Activated CD4-positive, CD25-positive, alpha-beta regulatory T cell (primary cell): ENCODE data around the gene TCOF1.

Source experiments
- DNase-seq, 4 experiments: peaks; one replicate each; lab custom pipeline; 2025; lab: John Stamatoyannopoulos, UW

The TCOF1 gene

DNA sequence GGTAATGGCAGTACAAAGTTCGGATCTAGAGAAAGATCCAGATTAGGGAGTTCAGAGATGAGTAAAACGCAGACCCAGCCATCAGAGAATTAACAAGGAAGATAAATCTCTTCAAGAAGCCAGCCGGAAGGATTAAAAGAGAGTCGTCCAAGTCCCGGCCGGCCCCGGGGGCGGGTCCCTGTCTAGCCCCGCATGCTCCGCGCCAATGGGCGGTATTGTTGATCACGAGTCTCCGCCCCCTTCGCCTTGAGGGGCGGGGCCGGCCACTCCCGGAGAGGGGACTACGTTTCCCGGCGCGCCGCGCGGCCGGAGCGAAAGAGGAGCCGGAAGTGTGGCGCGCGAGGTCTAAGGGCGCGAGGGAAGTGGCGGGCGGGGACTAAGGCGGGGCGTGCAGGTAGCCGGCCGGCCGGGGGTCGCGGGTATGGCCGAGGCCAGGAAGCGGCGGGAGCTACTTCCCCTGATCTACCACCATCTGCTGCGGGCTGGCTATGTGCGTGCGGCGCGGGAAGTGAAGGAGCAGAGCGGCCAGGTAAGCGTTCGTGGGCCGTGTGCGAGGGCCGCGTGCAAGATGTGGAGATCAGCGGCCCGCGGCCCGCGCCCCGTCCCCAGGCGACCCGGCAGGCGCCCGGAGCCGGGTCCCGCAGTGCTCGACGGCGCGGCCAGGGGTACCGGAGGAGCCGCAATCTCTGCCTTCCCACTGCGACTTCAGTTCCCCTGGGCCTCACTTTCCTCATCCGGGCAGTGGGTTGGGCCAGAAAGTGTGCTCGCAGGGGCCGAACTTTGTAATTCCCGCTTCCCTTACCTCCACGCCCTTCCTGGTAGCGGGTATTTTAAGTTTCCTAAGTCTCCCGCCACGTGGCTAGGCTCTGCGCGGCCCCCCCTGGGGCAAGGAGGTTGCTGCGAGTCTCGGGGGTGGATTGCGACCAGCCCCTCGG, at the start of gene TCOF1:
TCOF1 (plus strand) TSS at position 372 of the 935 bp plus-strand sequence; CDS start at position 422, 50 bp downstream.
- peak; percentile 95 to 96 (median 96) for DNase-seq

GRCh38 chr5:150309101-150309885, 48.2 kb upstream of the TCOF1 start:
- DNase-seq: no peak

- DNase-seq: no peak
Measured at GRCh38 chr5:150309886-150310239, 47.6 kb upstream of the TCOF1 start.

GRCh38 chr5:150310246-150310645, 47.3 kb upstream of the TCOF1 start:
- DNase-seq: no peak

DNA sequence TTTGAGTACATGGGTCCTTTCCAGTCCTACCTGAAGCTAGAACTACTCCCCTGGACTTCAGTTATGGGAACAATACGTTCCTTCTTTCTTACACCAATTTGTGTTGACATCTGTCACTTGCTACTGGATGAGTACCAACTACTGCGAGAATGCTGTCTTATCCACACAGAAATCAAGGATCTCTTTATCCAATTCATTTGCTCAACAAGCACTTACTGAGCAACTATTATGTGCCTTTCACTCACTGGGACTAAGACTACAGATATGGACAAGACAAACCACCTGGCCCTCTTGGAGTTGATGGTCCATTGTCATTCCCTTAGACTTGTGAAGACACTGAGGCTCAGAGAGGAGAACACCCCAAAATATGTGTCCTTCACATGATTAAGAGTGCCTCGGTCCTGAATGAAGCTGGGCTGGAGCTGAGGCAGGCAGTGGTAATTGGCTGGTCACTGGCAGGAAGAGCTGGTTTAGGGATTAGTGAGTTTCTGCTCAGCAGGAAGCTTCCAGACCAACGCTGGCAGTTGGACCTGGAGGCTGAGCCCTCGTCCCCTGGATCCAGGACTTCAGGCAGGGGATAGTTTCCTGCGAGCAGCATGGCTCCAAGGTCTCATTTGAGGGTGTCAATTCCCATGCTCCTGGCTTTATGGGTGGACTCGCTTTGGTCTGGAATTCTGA, 46.3 kb upstream of the TCOF1 start:
- no peak for DNase-seq

DNA sequence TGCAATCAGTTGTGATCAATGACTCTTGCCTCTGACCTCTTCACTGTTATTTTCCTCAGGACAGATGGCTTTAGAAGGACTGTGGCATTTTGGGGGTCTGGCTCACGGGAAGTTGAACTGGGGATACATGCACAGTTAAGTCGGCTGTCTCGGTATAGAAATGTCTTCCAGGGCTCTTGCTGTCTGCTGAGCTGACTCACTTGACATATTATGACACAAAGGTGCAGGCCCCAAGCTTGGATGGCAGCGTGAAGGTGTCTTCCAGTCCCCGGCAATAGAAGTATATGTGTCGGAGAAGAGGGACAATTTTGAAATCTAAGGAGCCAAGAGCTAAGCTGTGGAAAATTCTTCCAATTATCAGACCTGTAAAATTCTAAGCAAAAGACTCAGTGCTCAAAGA, 45.0 kb upstream of the TCOF1 start:
- DNase-seq: no peak

DNA sequence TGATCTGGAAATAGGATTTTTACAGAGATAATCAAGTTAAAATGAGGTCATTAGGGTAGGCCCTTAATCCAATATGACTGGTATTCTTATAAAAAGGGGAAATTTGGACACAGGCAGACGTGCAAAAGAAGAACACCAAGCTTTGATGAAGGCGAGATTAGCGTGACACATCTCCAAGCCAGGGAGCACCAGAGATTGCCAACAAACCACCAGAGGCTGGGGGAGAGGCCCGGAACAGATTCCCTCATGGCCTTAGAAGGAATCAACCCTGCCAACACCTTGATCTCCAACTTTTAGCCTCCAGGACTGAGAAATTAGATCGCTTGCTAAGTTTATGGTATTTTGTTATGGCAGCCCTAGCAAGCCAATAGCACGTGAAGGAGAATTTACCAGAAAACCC, 44.0 kb upstream of the TCOF1 start:
- no peak for DNase-seq

- no peak for DNase-seq
Measured at GRCh38 chr5:150313921-150314716, 43.4 kb upstream of the TCOF1 start.

DNA sequence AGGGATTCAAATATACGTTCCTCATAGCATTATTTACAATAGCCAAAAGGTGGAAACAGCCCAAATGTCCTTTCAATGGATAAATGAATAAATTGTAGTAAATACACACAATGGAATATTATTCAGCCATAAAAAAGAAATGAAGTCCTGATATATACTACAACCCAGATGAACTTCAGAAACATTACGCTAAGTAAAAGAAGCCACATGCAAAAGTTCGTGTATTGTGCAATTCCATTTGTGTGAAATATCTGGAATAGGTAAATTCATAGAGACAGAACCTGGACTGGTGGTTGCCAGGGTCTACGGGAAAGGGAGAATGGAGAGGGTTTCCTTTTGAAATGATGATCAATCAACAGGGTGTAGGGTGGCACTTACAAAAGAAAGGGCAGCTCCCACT, 42.3 kb upstream of the TCOF1 start:
- no peak for DNase-seq

DNA sequence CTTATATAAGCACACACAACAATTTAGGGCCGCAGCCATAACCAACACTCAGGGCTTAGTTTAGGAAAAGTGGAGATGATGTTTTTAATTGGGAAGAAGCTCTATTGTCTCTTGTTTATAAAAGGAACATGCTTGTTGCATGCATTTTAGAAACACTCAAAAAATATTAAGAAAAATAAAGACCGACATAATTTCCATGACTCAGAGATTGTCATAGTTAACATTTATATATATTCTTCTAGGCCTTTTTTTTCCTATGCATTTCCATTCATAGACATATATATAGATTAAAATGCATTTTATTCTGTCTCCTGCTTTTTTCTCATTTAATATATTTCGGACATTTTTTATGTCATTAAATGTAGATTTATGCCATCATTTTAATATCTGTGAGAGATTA, 41.2 kb upstream of the TCOF1 start:
- no peak for DNase-seq

- DNase-seq: no peak
Measured at GRCh38 chr5:150317048-150318003, 40.2 kb upstream of the TCOF1 start.

DNA sequence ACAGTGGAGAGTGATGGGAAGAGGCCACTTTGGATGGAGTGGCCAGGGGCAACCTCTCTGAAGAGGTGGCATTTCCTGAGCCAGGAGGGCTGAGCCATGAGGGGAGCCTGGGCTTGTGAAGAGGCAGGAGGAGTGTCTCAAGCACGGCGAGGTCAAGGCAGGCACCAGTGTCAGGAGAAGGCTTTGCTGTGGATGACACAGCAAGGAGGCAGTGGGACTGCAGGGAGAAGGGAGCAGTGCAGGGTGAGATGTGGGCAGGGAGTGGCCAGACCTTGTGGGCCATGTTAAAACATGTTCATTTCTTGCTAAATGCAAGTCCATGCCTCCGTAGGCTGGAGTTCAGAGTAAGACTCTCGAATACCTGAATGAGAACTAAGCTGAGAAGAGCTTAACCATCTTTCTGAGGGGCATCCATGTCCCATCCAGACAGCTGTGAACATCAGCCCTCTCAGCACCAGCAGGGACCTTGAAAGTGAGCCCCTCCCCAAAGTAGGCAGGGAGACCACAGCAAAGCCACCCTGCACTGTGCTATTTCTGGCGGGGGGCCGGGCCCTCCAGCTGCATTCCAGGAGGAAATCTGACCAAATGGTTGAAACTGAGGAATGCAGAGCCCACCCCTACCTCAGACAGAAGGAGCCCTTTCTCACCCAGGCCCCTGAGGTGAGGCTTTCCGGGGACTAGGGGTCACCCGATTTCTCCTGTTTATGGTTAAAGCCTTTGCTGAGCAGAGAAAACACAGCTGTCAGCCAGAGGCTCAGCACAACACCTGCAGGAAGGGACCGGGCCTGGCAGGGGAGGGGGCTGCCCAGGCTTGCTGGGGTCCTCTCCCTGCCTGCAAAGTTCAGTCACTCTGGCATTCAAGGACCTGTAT, 38.6 kb upstream of the TCOF1 start:
- no peak for DNase-seq

DNA sequence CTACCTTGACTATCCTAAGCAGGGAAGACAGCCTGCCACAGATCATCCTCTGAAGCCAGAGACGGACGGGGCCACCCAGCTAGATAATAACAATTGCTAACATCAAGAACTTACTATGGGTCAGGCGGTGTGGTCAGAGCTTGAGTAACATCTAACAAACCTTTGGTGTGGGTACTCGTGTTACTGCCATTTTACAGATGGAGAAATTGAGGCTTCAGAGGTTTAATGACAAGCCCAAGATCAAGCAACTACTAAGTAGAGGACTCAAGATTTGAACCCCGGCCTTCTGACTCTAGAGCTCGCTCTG, 38.1 kb upstream of the TCOF1 start:
- no peak for DNase-seq

DNA sequence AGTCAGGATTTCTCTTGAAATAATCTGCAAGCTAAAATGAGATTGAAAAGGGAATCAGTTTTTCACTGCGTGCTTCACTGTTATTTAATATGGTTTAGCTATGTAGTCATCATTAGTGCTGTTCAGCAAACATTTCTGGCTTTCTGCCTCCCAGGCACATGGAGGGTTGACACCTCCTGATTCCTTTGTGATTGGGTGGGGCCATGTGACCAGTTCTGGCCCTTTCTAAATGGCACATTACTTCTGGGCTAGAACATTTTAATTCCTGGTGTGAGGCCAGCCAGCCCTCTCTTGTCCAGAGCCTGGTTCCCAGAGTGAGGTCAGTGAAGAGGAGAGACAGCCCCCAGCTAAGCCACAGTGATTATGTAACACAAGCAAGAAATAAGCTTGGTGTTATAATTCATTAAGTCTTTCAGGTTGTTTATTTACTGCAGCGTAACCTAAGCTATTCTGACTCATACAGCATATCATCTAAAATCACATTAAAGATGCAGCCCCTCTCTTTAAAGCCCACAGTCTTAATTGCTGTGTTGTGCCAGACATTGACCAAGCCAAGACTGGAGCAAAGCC, 37.4 kb upstream of the TCOF1 start:
- no peak for DNase-seq

GRCh38 chr5:150321211-150321610, 36.3 kb upstream of the TCOF1 start:
- DNase-seq: no peak

DNA sequence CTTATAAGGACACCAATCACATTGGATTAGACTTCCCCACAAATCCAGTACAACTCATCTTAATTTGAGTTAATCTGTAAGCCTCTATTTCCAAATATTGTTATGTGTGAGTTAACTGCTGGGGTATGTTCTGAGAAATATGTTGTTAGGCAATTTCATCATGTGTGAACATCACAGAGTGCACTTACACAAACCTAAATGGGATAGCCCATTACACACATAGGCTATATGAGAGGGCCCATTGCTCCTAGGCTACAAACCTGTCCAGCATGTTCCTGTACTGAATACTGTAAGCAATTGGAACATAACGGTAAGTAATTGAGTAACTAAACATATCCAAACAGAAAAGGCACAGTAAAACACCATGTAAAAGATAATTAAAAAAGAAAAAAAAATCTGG, 35.7 kb upstream of the TCOF1 start:
- no peak for DNase-seq

DNA sequence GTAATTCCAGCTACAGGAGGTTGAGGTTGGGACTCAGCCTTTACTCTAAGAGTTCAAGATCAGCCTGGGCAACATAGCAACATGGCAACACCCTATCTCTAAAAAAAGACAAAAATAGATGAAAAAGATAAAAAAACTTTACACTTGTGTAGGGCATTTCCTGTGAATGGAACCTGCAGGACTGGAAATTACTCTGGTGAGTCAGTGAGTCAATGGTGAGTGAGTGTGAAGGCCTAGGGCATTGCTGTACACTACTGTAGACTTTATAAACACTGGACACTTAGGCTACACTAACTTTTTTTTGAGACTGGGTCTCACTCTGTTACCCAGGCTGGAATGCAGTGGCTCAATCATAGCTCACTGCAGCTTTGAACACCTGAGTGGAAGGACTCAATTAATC, 35.3 kb upstream of the TCOF1 start:
- no peak for DNase-seq

GRCh38 chr5:150323092-150323491, 34.4 kb upstream of the TCOF1 start:
- no peak for DNase-seq

- no peak for DNase-seq
Measured at GRCh38 chr5:150323819-150324218, 33.7 kb upstream of the TCOF1 start.
